Nephron (organoid): ENCODE results near the gene RELCH.
A peak's percentile ranks its signal among the peaks of the same experiment; 100 is the strongest.

Experiments used
- H3K27ac Mint-ChIP-seq, 3 experiments: 2 replicates each; pipeline ENCODE4 v1.8.0; 2020; ENCODE audit warnings: mixed read lengths in 3 of 3, mild to moderate bottlenecking in 2 of 3, moderate library complexity in 1 of 3
- H3K27me3 Mint-ChIP-seq: 2 replicates; pipeline ENCODE4 v1.8.0; 2021; ENCODE audit warnings: low read depth, mild to moderate bottlenecking, moderate library complexity, mixed read lengths
- H3K36me3 Mint-ChIP-seq: 2 replicates; pipeline ENCODE4 v1.8.0; 2020; ENCODE audit warnings: low read depth, mixed read lengths
- H3K4me1 Mint-ChIP-seq: 2 replicates; pipeline ENCODE4 v1.8.0; 2020; ENCODE audit warnings: mixed read lengths
- H3K4me3 Mint-ChIP-seq, 3 experiments: 2 replicates each; pipeline ENCODE4 v1.8.0; 2020; ENCODE audit warnings: mild to moderate bottlenecking in 3 of 3, mixed read lengths in 3 of 3, moderate library complexity in 2 of 3
- H3K9me3 Mint-ChIP-seq: 2 replicates; pipeline ENCODE4 v1.8.0; 2020; ENCODE audit warnings: mixed read lengths
- CTCF ChIP-seq, 3 experiments: fragments of 200-600 bp; sonication (generic); IDR thresholded peaks; one replicate each; pipeline ENCODE4 v1.5.0; 2021; ENCODE audit warnings: antibody characterized with exemption in 3 of 3; ENCODE audit not compliant: unreplicated experiment in 3 of 3

Gene RELCH

GRCh38 chr18:62282188-62282629 lies 95.2 kb downstream of the RELCH start:
- no peak for TF ChIP-seq CTCF (IDR thresholded peaks at IDR 0.05; ENCODE audit: unreplicated experiment in 3 of 3)
- H3K36me3 Mint-ChIP-seq = peaks cover 32% of the 10 kb centered on the region
- no peak overlapping the region for H3K4me3 Mint-ChIP-seq
- peaks cover 16% of the 10 kb centered on the region for H3K4me1 Mint-ChIP-seq
- no peaks in the 10 kb centered on the region for H3K9me3 Mint-ChIP-seq
- H3K27me3 Mint-ChIP-seq = no peaks in the 10 kb centered on the region
- H3K27ac Mint-ChIP-seq = peak overlapping the region in 2 of 3 experiments; percentile 57 to 65

- no peak for TF ChIP-seq CTCF (IDR thresholded peaks at IDR 0.05; ENCODE audit: unreplicated experiment in 3 of 3)
- Mint-ChIP-seq H3K4me3 (no peak overlapping the region), H3K9me3 (no peaks in the 10 kb centered on the region), H3K27ac (no peak overlapping the region), H3K4me1 (peaks cover 16% of the 10 kb centered on the region), H3K27me3 (no peaks in the 10 kb centered on the region), H3K36me3 (peaks cover 39% of the 10 kb centered on the region)
Measured at GRCh38 chr18:62284637-62285036, 97.6 kb downstream of the RELCH start.

GRCh38 chr18:62285281-62285680 lies 98.2 kb downstream of the RELCH start:
- Mint-ChIP-seq H3K9me3 (no peaks in the 10 kb centered on the region), H3K27ac (no peak overlapping the region), H3K36me3 (peaks cover 39% of the 10 kb centered on the region), H3K4me1 (peaks cover 16% of the 10 kb centered on the region), H3K4me3 (no peak overlapping the region), H3K27me3 (no peaks in the 10 kb centered on the region)
- TF ChIP-seq CTCF (IDR thresholded peaks at IDR 0.05; ENCODE audit: unreplicated experiment in 3 of 3) = no peak

- Mint-ChIP-seq H3K9me3 (no peaks in the 10 kb centered on the region), H3K4me3 (no peak overlapping the region), H3K36me3 (peaks cover 28% of the 10 kb centered on the region), H3K27ac (peak overlapping the region; percentile 89 to 94 (median 91)), H3K4me1 (peaks cover 3% of the 10 kb centered on the region), H3K27me3 (no peaks in the 10 kb centered on the region)
- no peak for TF ChIP-seq CTCF (IDR thresholded peaks at IDR 0.05; ENCODE audit: unreplicated experiment in 3 of 3)
Measured at GRCh38 chr18:62287781-62288664, 101.0 kb downstream of the RELCH start.

GRCh38 chr18:62288665-62289008 lies 101.6 kb downstream of the RELCH start:
- Mint-ChIP-seq H3K9me3 (no peaks in the 10 kb centered on the region), H3K4me1 (no peaks in the 10 kb centered on the region), H3K4me3 (no peak overlapping the region)

More at GRCh38 chr18:62288665-62289008, 101.6 kb downstream of the RELCH start:
- H3K27me3 Mint-ChIP-seq = no peaks in the 10 kb centered on the region
- peaks cover 21% of the 10 kb centered on the region for H3K36me3 Mint-ChIP-seq
- peak overlapping the region; percentile 89 to 94 (median 91) for H3K27ac Mint-ChIP-seq
- TF ChIP-seq CTCF (IDR thresholded peaks at IDR 0.05; ENCODE audit: unreplicated experiment in 3 of 3) = no peak
